Esophagus muscularis mucosa (tissue), 4 donors: Measurements from ENCODE around the gene NOX5. TPM values are rescaled to one million over a fixed set of nuclear protein-coding genes. Genes with fewer than 3 reads are reported as not detected.

Source experiments
- DNase-seq: peaks from one replicate; pipeline ENCODE4 v3.0.0-alpha.2; 2017; ENCODE audit errors: extremely low spot score
- H3K27ac ChIP-seq, 4 donors: fragments of 200-600 bp; sonication (generic); replicated peaks in 1 of 4; 1 replicate in 3 of 4; 2 replicates in 1 of 4; pipeline ENCODE4 v1.5.1; 2016 to 2019; ENCODE audit warnings: mild to moderate bottlenecking in 1 of 4
- H3K27me3 ChIP-seq, 4 donors: fragments of 200-600 bp; sonication (generic); one replicate each; pipeline versions ENCODE4 v1.5.1 to v1.6.0; 2016 to 2019
- H3K36me3 ChIP-seq, 4 donors: fragments of 200-600 bp; sonication (generic); one replicate each; pipeline ENCODE4 v1.5.1; 2016 to 2019
- H3K4me1 ChIP-seq, 4 donors: fragments of 200-600 bp; sonication (generic); one replicate each; pipeline ENCODE4 v1.5.1; 2016 to 2019
- H3K4me3 ChIP-seq, 4 donors: fragments of 200-600 bp; sonication (generic); 1 replicate in 2 of 4; 2 replicates in 2 of 4; pipeline ENCODE4 v1.5.1; 2016 to 2019; ENCODE audit warnings: mild to moderate bottlenecking in 4 of 4, moderate library complexity in 1 of 4
- H3K9me3 ChIP-seq, 4 donors: fragments of 200-600 bp; sonication (generic); 1 replicate in 3 of 4; 2 replicates in 1 of 4; pipeline ENCODE4 v1.5.1; 2016 to 2019
- CTCF ChIP-seq, 3 experiments: fragments of 200-600 bp in 2 of 3; fragments of 450-650 bp in 1 of 3; sonication (generic) in 2 of 3; IDR thresholded peaks; one replicate each; pipeline ENCODE4 v1.5.1; 2017 to 2019; ENCODE audit warnings: antibody characterized with exemption in 3 of 3, mild to moderate bottlenecking in 2 of 3, moderate library complexity in 1 of 3
- EP300 ChIP-seq: sonication (generic); formaldehyde crosslinking; IDR thresholded peaks from one replicate; pipeline ENCODE4 v1.6.1; 2017; ENCODE audit warnings: antibody characterized with exemption
- POLR2A ChIP-seq: fragments of 450-650 bp; IDR thresholded peaks from one replicate; pipeline ENCODE4 v1.6.1; 2017; ENCODE audit warnings: antibody characterized with exemption, moderate library complexity, mild to moderate bottlenecking, low read depth
- POLR2AphosphoS5 ChIP-seq, 2 donors: sonication (generic); formaldehyde crosslinking; IDR thresholded peaks; one replicate each; pipeline ENCODE4 v1.6.1; 2017; ENCODE audit warnings: antibody characterized with exemption in 2 of 2
- WGBS: methylation state at CpG from one replicate; pipeline ENCODE4 v1.1.5; 2018; 5-methylcytosine and 5-hydroxymethylcytosine counted together
- intact Hi-C: fragments of 100-400 bp; cut with DNase I; formaldehyde crosslinking; loops from one replicate; pipeline ENCODE4 v1.15.1; 2023
- total RNA-seq, 4 donors: library from RNA; depleted of rRNA; stranded (reverse); fragments of >200 nt; gene quantifications; one replicate each; pipeline versions ENCODE4 v1.1.0 to v1.2.1, GENCODE V29; 2016

NOX5 gene
- total RNA-seq, 4 donors from 2014 or later = under 0.01 to 0.66 (median 0.34) TPM

- WGBS = 90% methylated on average over 7 of the region's 7 CpGs
- H3K9me3 ChIP-seq = no peaks in the 10 kb centered on the region
- H3K4me1 ChIP-seq = peaks cover 0 to 10% (median 2%) of the 10 kb centered on the region in 4 donors
- no peak for TF ChIP-seq POLR2A
- TF ChIP-seq CTCF (IDR thresholded peaks at IDR 0.05) = no peak
- no peak for TF ChIP-seq POLR2AphosphoS5 (IDR thresholded peaks at IDR 0.05)
- TF ChIP-seq EP300 = no peak
- H3K27ac ChIP-seq = no peak overlapping the region
- H3K4me3 ChIP-seq = no peak overlapping the region
- H3K27me3 ChIP-seq = no peaks in the 10 kb centered on the region
- DNase-seq = no peak
- intact Hi-C loops = no loop called here
- H3K36me3 ChIP-seq = no peaks in the 10 kb centered on the region
Observed at GRCh38 chr15:69098771-69099170, 84.3 kb downstream of the NOX5 start.

GRCh38 chr15:69099941-69100340 is 85.4 kb downstream of the NOX5 start:
- DNase-seq = no peak
- 65% methylated on average over 5 of the region's 5 CpGs for WGBS
- Histone ChIP-seq H3K4me3 (no peak overlapping the region), H3K36me3 (no peaks in the 10 kb centered on the region), H3K4me1 (peaks cover 0 to 6% (median 2%) of the 10 kb centered on the region in 4 donors), H3K27me3 (no peaks in the 10 kb centered on the region), H3K9me3 (no peaks in the 10 kb centered on the region), H3K27ac (no peak overlapping the region)
- intact Hi-C loops = no loop called here
- TF ChIP-seq POLR2AphosphoS5 (IDR thresholded peaks at IDR 0.05) = no peak
- TF ChIP-seq CTCF (IDR thresholded peaks at IDR 0.05) = no peak
- TF ChIP-seq POLR2A = no peak
- no peak for TF ChIP-seq EP300

- Histone ChIP-seq H3K4me3 (no peak overlapping the region), H3K9me3 (no peaks in the 10 kb centered on the region), H3K27ac (no peak overlapping the region), H3K4me1 (peaks cover 0 to 2% (median 0%) of the 10 kb centered on the region in 4 donors), H3K36me3 (no peaks in the 10 kb centered on the region), H3K27me3 (no peaks in the 10 kb centered on the region)
- intact Hi-C loops = no loop called here
- TF ChIP-seq POLR2AphosphoS5 (IDR thresholded peaks at IDR 0.05) (no peak), POLR2A (no peak), CTCF (IDR thresholded peaks at IDR 0.05) (no peak)
- WGBS = 90% methylated on average over 2 of the region's 2 CpGs
- no peak for DNase-seq
Observed at GRCh38 chr15:69100821-69101220, 86.3 kb downstream of the NOX5 start.

- H3K27me3 ChIP-seq = no peaks in the 10 kb centered on the region
- no peak overlapping the region for H3K4me3 ChIP-seq
- no peak overlapping the region for H3K27ac ChIP-seq
- WGBS = 85% methylated on average over 12 of the region's 12 CpGs
- no peaks in the 10 kb centered on the region for H3K4me1 ChIP-seq
- no peaks in the 10 kb centered on the region for H3K9me3 ChIP-seq
- TF ChIP-seq CTCF (IDR thresholded peaks at IDR 0.05) (no peak), POLR2AphosphoS5 (IDR thresholded peaks at IDR 0.05) (no peak), EP300 (no peak), POLR2A (no peak)
- intact Hi-C loops = no loop called here
- no peaks in the 10 kb centered on the region for H3K36me3 ChIP-seq
- DNase-seq = no peak
Observed at GRCh38 chr15:69104050-69104750, 89.7 kb downstream of the NOX5 start.
